Ishikawa (cell line): ENCODE results near the gene ELFN1.

Experiments
- CEBPB ChIP-seq: IDR thresholded peaks from 2 replicates; pipeline ENCODE4 v1.6.1; 2012
- CREB1 ChIP-seq: IDR thresholded peaks from 2 replicates; pipeline ENCODE4 v1.6.1; 2012; ENCODE audit warnings: low read depth
- EGR1 ChIP-seq: IDR thresholded peaks from 2 replicates; pipeline ENCODE4 v1.6.1; 2012
- EP300 ChIP-seq: IDR thresholded peaks from 2 replicates; pipeline ENCODE4 v1.6.1; 2012; ENCODE audit warnings: borderline replicate concordance
- FOXM1 ChIP-seq: IDR thresholded peaks from 2 replicates; pipeline ENCODE4 v1.6.1; 2012; ENCODE audit warnings: low read depth, borderline replicate concordance
- MAX ChIP-seq: IDR thresholded peaks from 2 replicates; pipeline ENCODE4 v1.6.1; 2012
- NFIC ChIP-seq: IDR thresholded peaks from 2 replicates; pipeline ENCODE4 v1.6.1; 2012
- RAD21 ChIP-seq: IDR thresholded peaks from 2 replicates; pipeline ENCODE4 v1.6.1; 2012; ENCODE audit warnings: low read depth
- REST ChIP-seq: IDR thresholded peaks from 2 replicates; pipeline ENCODE4 v1.6.1; 2012; ENCODE audit warnings: low read depth, mild to moderate bottlenecking
- TAF1 ChIP-seq: IDR thresholded peaks from 2 replicates; pipeline ENCODE4 v1.6.1; 2012; ENCODE audit warnings: low read depth, mild to moderate bottlenecking
- TCF12 ChIP-seq: IDR thresholded peaks from 2 replicates; pipeline ENCODE4 v1.6.1; 2012; ENCODE audit warnings: low read depth
- TEAD4 ChIP-seq: IDR thresholded peaks from 2 replicates; pipeline ENCODE4 v1.6.1; 2012
- USF1 ChIP-seq: IDR thresholded peaks from 2 replicates; pipeline ENCODE4 v1.6.1; 2012
- YY1 ChIP-seq: IDR thresholded peaks from 2 replicates; pipeline ENCODE4 v1.6.1; 2012; ENCODE audit warnings: low read depth
- ZBTB7A ChIP-seq: IDR thresholded peaks from 2 replicates; pipeline ENCODE4 v1.6.1; 2012; ENCODE audit warnings: low read depth

Gene ELFN1

GRCh38 chr7:1777122-1777521, 107.0 kb downstream of the ELFN1 start:
- no peak for TF ChIP-seq USF1
- no peak for TF ChIP-seq ZBTB7A
- no peak for TF ChIP-seq EGR1
- no peak for TF ChIP-seq EP300
- no peak for TF ChIP-seq NFIC
- TF ChIP-seq MAX, result no peak
- no peak for TF ChIP-seq YY1
- TF ChIP-seq TEAD4, result no peak
- no peak for TF ChIP-seq TCF12
- TF ChIP-seq REST, result no peak
- TF ChIP-seq CREB1, result no peak
- TF ChIP-seq RAD21, result no peak
- TF ChIP-seq TAF1, result no peak
- no peak for TF ChIP-seq FOXM1
- TF ChIP-seq CEBPB, result no peak

DNA sequence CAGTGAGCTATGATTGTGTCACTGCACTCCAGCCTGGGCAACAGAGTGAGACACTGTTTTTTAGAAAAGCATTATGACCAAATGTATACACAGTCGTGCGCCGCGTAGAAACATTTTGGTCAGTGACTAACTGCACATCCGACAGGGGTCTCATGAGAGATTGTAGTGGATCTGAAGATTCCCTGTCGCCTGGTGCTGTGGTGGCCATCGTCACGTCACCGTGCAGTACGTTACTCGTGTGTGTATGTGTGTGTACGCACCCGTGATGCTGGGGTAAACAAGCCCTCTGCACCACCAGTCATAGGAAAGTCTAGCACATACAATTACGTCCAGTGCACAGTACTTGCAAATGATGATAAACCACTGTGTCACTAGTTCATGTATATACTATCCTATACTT, 109.4 kb downstream of the ELFN1 start:
- no peak for TF ChIP-seq ZBTB7A
- TF ChIP-seq FOXM1, result no peak

DNA sequence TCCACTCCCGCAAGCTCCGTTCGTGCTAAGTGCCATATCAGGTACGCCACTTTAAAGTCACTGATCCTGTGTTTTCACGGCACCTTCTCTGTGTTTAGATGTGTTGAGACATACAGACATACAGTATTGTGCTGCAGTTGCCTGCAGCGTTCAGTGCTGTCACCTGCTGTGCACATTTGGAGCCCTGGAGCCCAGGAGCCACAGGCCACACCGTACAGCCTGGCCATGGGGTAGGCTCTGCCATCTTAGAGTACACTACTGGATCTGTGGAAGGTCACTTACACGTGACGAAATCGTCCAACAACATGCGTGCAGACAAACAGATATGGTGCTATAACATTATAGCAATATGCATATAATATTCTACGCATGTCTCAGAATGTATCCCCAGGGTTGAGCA, 111.3 kb downstream of the ELFN1 start:
- TF ChIP-seq TEAD4, result no peak
- no peak for TF ChIP-seq YY1
- no peak for TF ChIP-seq EGR1
- TF ChIP-seq TAF1, result no peak
- TF ChIP-seq MAX, result no peak
- no peak for TF ChIP-seq RAD21

GRCh38 chr7:1785839-1786238, 115.8 kb downstream of the ELFN1 start:
- no peak for TF ChIP-seq TAF1
- TF ChIP-seq TEAD4, result no peak
- TF ChIP-seq ZBTB7A, result no peak
- TF ChIP-seq REST, result no peak
- TF ChIP-seq NFIC, result no peak
- TF ChIP-seq EGR1, result no peak
- TF ChIP-seq YY1, result no peak
- no peak for TF ChIP-seq TCF12
- TF ChIP-seq USF1, result no peak
- TF ChIP-seq CEBPB, result no peak
- no peak for TF ChIP-seq RAD21

DNA sequence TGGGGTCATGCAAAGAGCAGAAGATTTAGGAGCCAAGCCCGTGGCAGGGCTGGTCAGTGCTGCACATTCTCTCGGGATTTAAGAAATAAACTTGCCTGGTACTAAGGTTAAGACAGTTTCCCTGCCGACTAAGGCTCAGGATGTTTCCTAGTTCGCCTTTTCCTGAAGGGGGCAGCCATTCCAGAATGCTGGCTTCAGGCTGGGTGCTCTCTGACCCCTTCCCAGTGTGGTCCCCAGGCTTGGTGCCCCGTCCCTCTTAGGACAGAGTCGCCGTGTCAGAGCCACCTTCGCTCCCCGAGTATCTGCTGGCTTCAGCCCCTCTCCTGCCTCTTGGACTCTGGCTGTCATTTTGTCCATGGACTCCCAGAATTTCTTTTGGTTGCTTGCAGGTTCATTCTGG, 117.2 kb downstream of the ELFN1 start:
- TF ChIP-seq MAX (no peak), TCF12 (no peak), YY1 (no peak), CEBPB (no peak), CREB1 (no peak), EP300 (no peak), FOXM1 (no peak), ZBTB7A (no peak), RAD21 (no peak), TAF1 (no peak), REST (no peak), NFIC (no peak), USF1 (no peak), TEAD4 (no peak), EGR1 (no peak)
